GM19438 (cell line): Measurements from ENCODE around the gene ADGRV1.
"Not testable (repeated sequence)": the region's sequence is repeated elsewhere in the genome, so short reads cannot be mapped to it uniquely, and the experiment has no call there.

ENCODE experiments used
- ATAC-seq: cut with Tn5 transposase; IDR thresholded peaks from one replicate; pipeline ENCODE4 v1.9.1; 2021; ENCODE audit warnings: low read depth; ENCODE audit not compliant: unreplicated experiment

The ADGRV1 gene

GRCh38 chr5:90802474-90803317 lies 244.1 kb downstream of the ADGRV1 start:
- ATAC-seq, result peak; percentile 74

GRCh38 chr5:90803381-90803780 lies 244.8 kb downstream of the ADGRV1 start:
- no peak for ATAC-seq

GRCh38 chr5:90803876-90804275 lies 245.3 kb downstream of the ADGRV1 start:
- no peak for ATAC-seq

GRCh38 chr5:90807496-90807895 lies 248.9 kb downstream of the ADGRV1 start:
- no peak for ATAC-seq

GRCh38 chr5:90809311-90810056 lies 250.9 kb downstream of the ADGRV1 start:
- no peak for ATAC-seq

GRCh38 chr5:90810211-90810610 lies 251.6 kb downstream of the ADGRV1 start:
- no peak for ATAC-seq

GRCh38 chr5:90813392-90813791 lies 254.8 kb downstream of the ADGRV1 start:
- no peak for ATAC-seq

- not testable (repeated sequence) for ATAC-seq
These were observed 263.5 kb downstream of the ADGRV1 start for GRCh38 chr5:90822062-90822461.

GRCh38 chr5:90824436-90824835 lies 265.8 kb downstream of the ADGRV1 start:
- no peak for ATAC-seq

GRCh38 chr5:90830058-90830457 lies 271.5 kb downstream of the ADGRV1 start:
- no peak for ATAC-seq

GRCh38 chr5:90833753-90834152 lies 275.2 kb downstream of the ADGRV1 start:
- no peak for ATAC-seq

- ATAC-seq, result no peak
These were observed 276.1 kb downstream of the ADGRV1 start for GRCh38 chr5:90834711-90835110.

GRCh38 chr5:90843443-90843842 lies 284.8 kb downstream of the ADGRV1 start:
- ATAC-seq, result no peak

- ATAC-seq, result no peak
These were observed 286.3 kb downstream of the ADGRV1 start for GRCh38 chr5:90844931-90845330.

GRCh38 chr5:90845723-90846554 lies 287.3 kb downstream of the ADGRV1 start:
- no peak for ATAC-seq

- not testable (repeated sequence) for ATAC-seq
These were observed 289.0 kb downstream of the ADGRV1 start for GRCh38 chr5:90847606-90848005.

- no peak for ATAC-seq
These were observed 291.3 kb downstream of the ADGRV1 start for GRCh38 chr5:90849939-90850338.

- ATAC-seq, result no peak
These were observed 293.9 kb downstream of the ADGRV1 start for GRCh38 chr5:90852531-90852930.

- no peak for ATAC-seq
These were observed 295.2 kb downstream of the ADGRV1 start for GRCh38 chr5:90853750-90854149.

GRCh38 chr5:90854169-90854568 lies 295.6 kb downstream of the ADGRV1 start:
- ATAC-seq, result no peak
